ENCODE measurements around the gene JMY.
A peak's percentile ranks its signal among the peaks of the same experiment; 100 is the strongest.

JMY gene

GRCh38 chr5:79235634-79236361 is at the start of gene JMY:
TSS of gene JMY (plus strand) at chr5:79236131. CDS start at chr5:79236651, 520 bp downstream.
- DNase-seq, result peak; percentile 79

GRCh38 chr5:79186455-79186854 is 49.5 kb upstream of the JMY start:
- no peak for DNase-seq

DNA sequence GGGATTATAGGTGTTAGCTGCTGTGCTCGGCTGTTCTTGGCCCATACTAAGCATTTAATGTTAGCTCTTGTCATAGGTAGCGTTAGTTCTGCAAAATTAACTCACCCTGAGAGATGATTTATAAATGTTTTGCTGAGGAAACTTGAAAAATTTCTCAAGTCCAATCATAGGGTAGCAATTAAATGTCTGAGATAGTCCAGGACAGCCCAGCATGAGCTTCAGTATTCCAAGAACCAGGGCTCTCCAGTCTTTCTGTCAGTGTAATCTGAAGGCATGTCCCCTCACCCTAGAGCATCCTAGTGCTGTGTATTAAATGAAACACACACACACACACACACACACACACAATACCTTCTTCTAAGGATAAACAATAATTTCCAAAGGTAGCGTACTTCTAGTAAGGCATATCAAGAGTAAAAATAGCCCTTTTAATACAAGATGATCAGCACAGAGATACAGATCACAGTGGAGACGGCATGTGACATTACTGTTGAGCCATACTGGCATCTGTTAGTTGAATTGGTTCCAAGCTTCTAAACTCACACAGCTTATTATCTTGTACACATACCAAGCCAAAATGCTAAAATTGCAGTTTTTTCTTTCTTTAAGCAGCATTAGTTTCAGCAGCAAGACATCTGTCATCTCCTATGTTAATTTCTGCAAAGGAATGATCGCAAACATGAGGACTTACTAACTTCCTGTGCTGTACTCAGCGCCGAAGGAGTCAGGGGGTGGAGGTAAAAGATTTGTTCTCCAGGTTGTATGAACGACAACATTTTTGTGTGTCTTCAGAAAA is 46.3 kb upstream of the JMY start:
- no peak for DNase-seq

DNA sequence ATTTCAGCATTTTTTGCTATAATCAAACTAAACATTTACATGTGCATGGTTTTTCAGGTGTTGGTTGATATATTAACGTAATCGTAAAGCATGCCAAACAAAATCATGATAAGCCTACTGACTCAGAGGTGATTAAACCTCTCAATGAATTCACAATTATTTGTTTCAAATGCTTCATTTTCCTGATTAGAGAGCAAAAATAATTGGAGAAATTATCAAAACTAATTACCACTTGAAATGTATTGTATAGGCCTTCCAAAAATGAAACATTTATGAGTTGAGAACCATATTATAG is 45.7 kb upstream of the JMY start:
- DNase-seq, result no peak

DNA sequence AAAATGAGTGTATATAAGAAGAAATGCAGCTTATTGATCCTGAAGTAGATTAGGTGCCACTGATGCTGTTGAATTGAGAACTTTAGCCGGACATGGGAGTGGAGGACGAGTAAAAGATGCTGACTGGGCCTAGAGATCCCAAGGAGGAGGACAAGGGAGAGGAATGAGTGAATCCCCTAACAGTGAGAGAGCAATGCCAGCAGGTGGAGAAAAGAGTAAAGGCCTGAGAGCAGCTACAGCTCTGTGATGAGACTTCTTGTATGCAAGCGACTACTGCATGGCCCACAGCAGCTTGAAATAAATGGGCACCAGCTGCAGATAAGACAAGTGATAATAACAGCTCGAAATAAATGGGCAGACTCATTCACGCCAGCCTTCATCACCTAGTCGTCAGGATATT is 44.5 kb upstream of the JMY start:
- no peak for DNase-seq

- peak; percentile 60 for DNase-seq
Observed at GRCh38 chr5:79193643-79194042, 42.3 kb upstream of the JMY start.

DNA sequence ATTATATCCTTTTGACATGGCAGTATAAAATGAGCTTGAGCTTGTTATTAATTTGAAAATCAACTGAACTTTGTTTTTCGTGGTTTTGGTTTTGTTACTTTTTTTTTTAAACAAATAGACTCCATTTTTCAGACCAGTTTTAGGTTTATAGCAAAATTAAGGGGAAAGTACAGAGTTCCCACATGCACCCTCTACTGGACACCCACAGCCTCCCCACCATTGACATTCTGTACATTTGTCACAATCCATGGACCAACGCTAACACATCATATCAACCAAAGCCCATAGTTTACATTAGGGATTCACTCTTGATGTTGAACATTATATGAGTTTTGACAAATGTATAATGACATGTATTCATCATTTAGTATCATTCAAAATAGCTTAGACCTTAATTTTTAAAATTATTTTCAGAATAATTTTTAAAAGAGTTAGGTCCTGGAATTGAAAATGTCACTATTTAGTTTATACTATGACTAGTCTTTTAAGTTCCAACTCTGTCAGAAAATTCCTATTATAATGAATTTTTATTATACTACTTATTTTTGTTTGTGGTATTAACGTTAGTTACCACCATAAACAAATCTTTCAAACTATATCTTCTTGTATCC is 35.3 kb upstream of the JMY start:
- DNase-seq, result peak; percentile 16

- no peak for DNase-seq
Observed at GRCh38 chr5:79201206-79201605, 34.7 kb upstream of the JMY start.

DNA sequence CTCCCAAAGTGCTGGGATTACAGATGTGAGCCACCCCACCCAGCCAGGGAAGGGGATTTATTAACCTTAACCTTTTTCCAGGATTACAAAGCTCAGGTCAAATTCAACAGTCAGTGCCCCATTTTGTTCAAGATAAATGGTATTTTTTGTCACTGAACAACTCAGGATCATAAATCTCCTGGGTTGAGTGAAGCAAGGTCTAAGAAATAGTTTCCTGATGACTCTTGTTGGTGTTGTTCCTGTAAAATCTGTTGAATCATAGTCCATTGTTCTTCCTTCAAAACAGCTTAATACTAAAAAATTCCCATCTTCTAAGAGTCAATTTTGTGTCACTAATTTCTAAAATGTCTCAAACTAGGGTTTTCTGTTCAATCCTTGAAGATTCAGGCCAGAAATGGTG is 33.9 kb upstream of the JMY start:
- DNase-seq, result no peak

DNA sequence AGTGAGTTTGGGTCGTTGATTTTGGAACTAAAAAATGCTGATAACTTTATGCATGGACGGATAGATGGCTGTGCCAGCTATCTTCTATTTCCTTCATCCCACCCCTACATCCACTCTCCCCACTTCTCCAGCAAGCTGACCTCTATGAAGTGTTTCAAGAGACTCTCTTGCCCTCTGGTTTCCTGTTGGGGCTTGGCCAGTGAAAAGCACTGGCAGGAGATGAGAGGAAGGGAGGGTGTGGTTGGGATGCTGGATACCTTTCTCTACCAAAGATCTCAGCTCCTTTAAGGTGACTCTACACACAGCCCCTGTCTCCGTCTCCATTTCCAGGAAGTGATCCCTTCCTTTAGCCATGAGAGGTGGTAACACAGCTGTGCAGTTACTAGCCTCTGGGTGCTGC is 30.0 kb upstream of the JMY start:
- DNase-seq, result no peak

DNA sequence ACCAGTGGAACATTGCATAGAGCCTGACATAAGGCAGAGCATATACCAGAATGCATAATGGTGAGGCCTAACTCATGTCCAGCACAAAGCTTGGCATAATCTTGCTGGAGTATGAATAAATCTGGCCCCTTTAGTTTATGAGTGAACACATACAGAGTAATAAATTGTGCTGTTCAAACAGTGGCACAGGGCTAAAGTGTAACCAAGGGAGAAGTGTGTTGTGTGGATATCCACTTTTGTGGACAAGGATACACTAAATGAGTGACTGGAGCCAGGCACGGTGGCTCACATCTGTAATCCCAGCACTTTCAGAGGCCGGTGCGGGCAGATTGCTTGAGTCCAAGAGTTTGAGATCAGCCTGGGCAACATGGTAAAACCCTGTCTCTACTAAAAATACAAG is 29.4 kb upstream of the JMY start:
- DNase-seq, result no peak

- no peak for DNase-seq
Observed at GRCh38 chr5:79209505-79209904, 26.4 kb upstream of the JMY start.

- no peak for DNase-seq
Observed at GRCh38 chr5:79224286-79224984, 11.5 kb upstream of the JMY start.

DNA sequence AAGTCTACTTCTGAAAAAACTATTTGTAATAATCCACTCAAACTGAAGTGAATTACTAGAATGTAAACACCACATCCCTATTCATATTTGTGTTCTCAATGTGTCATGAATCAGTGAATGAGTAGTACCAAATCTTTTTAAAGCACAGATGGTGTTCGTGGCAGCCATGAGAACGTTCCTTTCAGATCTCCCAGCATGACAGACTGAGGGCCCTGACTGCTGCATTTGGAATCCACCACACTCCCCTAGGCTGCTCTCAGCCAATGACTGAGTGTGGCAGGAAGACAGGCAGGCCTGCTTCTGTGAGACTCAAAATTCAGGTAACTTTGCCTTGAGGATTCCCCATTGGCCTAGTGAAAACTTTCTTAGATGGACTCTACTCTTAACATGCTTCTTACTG is 10.9 kb upstream of the JMY start:
- DNase-seq, result no peak

- DNase-seq, result no peak
Observed at GRCh38 chr5:79225441-79225840, 10.5 kb upstream of the JMY start.

- no peak for DNase-seq
Observed at GRCh38 chr5:79227484-79228025, 8.4 kb upstream of the JMY start.

DNA sequence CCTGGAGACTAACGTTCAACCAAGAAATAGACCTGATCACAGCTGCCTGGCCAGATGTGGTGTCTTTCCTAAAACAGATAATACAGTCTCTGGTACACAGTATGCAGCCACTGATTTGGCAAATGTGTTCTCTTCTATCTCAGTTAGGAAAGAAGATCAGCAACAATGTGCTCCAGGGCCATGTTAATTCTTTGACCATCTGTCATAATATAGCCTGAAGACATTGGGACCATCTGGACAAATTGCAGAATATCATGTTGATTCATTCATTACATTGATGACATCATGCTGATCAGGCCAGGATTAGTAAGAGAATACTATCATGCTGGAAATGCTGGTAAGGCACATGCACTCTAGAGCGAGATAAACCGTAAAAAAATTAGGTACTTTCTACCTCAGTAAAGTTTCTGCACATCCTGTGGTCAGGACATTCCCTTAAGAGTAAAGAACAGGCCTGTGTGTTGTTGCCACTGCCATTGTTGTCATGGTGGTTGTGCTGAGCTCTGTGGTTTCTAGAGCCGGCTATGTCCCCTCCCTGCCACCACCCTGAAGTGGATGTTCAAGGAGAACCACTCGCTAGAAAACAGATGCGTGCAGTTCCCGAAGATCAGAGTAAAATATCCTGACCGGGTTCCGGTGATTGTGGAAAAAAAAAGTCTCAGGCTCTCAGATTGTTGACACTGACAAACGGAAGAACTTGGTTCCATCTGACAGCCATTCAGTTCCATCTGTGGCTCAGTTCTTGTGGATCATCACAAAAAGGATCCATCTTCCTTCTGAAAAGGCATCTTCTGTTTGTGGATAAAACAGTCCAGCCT is 6.4 kb upstream of the JMY start:
- DNase-seq, result no peak

- DNase-seq, result no peak
Observed at GRCh38 chr5:79235261-79235633, 684 bp upstream of the JMY start.

- peak; percentile 40 for DNase-seq
Observed at GRCh38 chr5:79236362-79236969, 535 bp downstream of the JMY start.

GRCh38 chr5:79236970-79237739 is 1.2 kb downstream of the JMY start:
- DNase-seq, result peak; percentile 53

Data from NCI-H748 treated with DMSO at 0.1 percent for 48 hours (cell line).